Measurements from ENCODE around the gene PTPN7.
A peak's percentile ranks its signal among the peaks of the same experiment; 100 is the strongest.
"Not testable (repeated sequence)": the region's sequence is repeated elsewhere in the genome, so short reads cannot be mapped to it uniquely, and the experiment has no call there.

PTPN7 gene

GRCh38 chr1:202148391-202148790 lies 12.0 kb downstream of the PTPN7 start:
- H3K4me3 ChIP-seq (ENCODE audit: low read length): no peak overlapping the region
- no peak for DNase-seq (ENCODE audit: low read depth)
- no peak for TF ChIP-seq CTCF (conservative IDR thresholded peaks at IDR 0.05; ENCODE audit: low read length)

GRCh38 chr1:202146993-202147392 lies 13.4 kb downstream of the PTPN7 start:
- no peak for DNase-seq (ENCODE audit: low read depth)
- H3K4me3 ChIP-seq (ENCODE audit: low read length): no peak overlapping the region
- no peak for TF ChIP-seq CTCF (conservative IDR thresholded peaks at IDR 0.05; ENCODE audit: low read length)

GRCh38 chr1:202146279-202146678 lies 14.1 kb downstream of the PTPN7 start:
- no peak for TF ChIP-seq CTCF (conservative IDR thresholded peaks at IDR 0.05; ENCODE audit: low read length)
- DNase-seq (ENCODE audit: low read depth): no peak
- H3K4me3 ChIP-seq (ENCODE audit: low read length): no peak overlapping the region

- H3K4me3 ChIP-seq (ENCODE audit: low read length): peak overlapping the region; percentile 69
- DNase-seq (ENCODE audit: low read depth): not testable (repeated sequence)
These were observed 14.7 kb downstream of the PTPN7 start for GRCh38 chr1:202145744-202146140.

GRCh38 chr1:202145068-202145743 lies 15.2 kb downstream of the PTPN7 start:
- no peak for DNase-seq (ENCODE audit: low read depth)
- no peak for TF ChIP-seq CTCF (conservative IDR thresholded peaks at IDR 0.05; ENCODE audit: low read length)
- peak overlapping the region; percentile 69 for H3K4me3 ChIP-seq (ENCODE audit: low read length)

GRCh38 chr1:202144402-202145067 lies 15.9 kb downstream of the PTPN7 start, which contains the start of gene ARL8A:
Gene ARL8A (minus strand): TSS chr1:202144737. CDS start chr1:202144572, 165 bp downstream.
- peak; percentile 38 for DNase-seq (ENCODE audit: low read depth)
- H3K4me3 ChIP-seq (ENCODE audit: low read length): peak within 1 kb of the TSS; percentile 81
- no peak for TF ChIP-seq CTCF (conservative IDR thresholded peaks at IDR 0.05; ENCODE audit: low read length)

- TF ChIP-seq CTCF (conservative IDR thresholded peaks at IDR 0.05; ENCODE audit: low read length): no peak
- no peak for DNase-seq (ENCODE audit: low read depth)
These were observed 16.5 kb downstream of the PTPN7 start for GRCh38 chr1:202143768-202144401.

More at GRCh38 chr1:202143768-202144401, 16.5 kb downstream of the PTPN7 start:
- peak overlapping the region; percentile 81 for H3K4me3 ChIP-seq (ENCODE audit: low read length)
